PFSK-1 (cell line): ENCODE results near the gene PC.

Source experiments
- POLR2AphosphoS5 ChIP-seq: IDR thresholded peaks from 2 replicates; pipeline ENCODE4 v1.6.1; 2012; ENCODE audit warnings: low read depth, mild to moderate bottlenecking, control low read depth, low read length, moderate library complexity
- SIN3A ChIP-seq: IDR thresholded peaks from 2 replicates; pipeline ENCODE4 v1.6.1; 2012; ENCODE audit warnings: mild to moderate bottlenecking, low read length, moderate library complexity, borderline replicate concordance; ENCODE audit not compliant: insufficient read depth

DNA sequence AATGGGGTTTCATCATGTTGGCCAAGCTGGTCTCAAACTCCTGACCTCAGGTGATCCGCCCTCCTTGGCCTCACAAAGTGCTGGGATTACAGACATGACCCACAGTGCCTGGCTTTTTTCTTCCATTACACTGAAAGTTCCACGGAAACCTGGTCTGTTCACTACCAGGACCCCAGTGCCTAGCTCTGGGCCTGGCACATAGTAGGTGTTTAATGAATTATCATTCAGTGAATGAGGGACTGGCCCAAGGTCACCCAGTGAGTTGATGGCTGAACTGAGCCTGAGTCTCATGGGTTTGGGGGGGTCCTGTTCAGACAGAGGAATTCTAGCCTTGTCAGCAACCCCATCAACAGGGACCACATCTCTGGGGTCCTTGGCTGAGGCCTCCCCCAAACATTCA is 20.0 kb upstream of the PC start:
- TF ChIP-seq POLR2AphosphoS5 (no peak), SIN3A (no peak)
